HG02938 (cell line): ENCODE measurements around the gene CRYAA.
"Not testable (repeated sequence)": the region's sequence is repeated elsewhere in the genome, so short reads cannot be mapped to it uniquely, and the experiment has no call there.

Experiments used
- ATAC-seq: cut with Tn5 transposase; IDR thresholded peaks from one replicate; pipeline ENCODE4 v1.9.1; 2021; ENCODE audit warnings: mild to moderate bottlenecking, moderate library complexity; ENCODE audit not compliant: unreplicated experiment

The CRYAA gene

DNA sequence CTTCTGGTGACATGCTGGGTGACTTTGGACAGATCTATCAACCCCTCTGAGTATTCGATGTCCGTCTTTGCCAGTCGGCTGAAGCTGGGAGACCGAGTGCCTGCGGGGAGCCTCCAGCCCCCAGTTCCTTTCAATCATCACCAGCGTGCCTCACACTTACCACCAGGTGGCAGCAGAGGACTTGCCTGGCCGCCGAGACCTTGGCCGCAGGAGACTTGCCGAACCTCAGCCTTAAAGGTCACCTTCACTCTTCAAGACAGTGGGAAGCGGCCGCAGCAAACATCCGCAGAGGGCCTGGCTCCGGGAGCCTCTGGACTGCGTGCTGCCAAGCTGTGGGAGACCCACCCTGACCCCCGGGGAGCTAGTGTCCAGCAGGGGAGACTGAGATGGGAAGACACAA lies 7.8 kb downstream of the CRYAA start:
- ATAC-seq = not testable (repeated sequence)

DNA sequence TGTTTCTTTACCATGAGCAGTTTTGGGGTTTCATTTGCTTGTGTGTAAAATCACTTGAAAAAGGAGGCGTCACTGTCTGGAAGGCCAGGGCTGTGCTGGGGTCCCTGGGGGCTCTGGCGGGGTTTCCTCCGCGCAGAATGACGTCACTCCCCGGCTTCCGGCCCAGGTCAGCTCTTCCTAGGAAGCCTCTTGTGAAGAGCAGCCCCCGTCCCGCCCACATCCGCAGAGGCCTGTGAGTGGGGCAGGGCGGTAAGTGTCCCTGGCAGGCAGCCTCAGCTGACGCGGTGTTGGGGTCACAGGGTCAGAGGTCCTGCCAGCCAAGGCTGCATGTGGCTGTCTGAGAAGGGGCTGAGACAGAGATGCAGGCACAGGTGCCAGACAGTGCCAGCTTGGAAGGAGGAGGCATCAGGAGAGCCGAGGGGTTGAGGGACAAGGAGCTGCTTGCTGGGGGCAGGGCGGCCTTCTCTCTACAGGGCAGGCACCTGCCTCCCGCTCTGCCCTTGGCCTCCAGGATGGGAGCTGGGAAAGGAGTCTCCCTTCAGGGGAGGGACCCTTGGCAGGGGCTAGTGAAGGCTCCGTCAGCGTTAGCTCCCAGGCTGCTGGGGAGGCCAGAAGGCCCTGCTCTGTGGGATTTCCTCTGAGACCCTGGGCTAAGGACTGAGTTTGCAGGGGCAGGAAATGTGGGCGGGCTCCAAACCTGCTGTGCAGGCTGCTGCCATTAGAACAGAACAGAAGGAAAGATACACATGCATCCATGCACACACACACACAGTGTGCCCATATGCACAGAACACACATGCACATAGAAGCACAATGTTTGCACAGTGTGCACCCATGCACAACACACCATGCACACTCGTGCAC lies 8.5 kb downstream of the CRYAA start:
- not testable (repeated sequence) for ATAC-seq

DNA sequence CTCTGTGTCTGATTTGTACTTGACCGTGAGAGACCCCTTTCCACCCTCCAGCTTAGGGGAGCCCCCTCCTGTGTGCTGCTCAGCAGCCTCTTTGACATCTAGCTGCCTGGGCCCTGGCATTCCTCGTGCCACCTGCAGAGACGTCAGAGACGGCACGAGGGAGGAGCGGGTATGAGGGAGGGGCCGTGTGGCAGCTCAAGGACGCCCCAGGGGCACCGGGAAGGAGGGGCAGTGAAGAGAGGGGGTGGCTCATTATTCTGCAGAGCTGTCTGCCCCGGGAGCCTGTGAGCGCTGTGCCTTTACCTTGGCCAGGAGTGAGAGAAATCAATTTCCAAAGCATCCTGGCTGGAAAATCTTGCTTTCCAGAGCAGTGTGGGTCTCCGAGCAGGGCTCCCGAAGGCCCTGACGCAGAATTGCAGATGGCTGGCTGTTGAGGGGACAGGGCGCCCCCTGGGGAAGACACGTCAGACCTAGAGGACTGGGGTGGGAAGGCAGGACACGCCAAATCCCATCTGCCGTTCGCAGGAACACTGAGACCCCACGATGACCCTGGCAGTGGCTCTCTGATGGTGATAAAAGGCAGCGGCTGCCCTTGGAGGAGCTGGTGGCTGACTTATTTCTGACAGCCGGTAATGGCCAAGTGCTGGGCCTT lies 9.5 kb downstream of the CRYAA start:
- not testable (repeated sequence) for ATAC-seq

DNA sequence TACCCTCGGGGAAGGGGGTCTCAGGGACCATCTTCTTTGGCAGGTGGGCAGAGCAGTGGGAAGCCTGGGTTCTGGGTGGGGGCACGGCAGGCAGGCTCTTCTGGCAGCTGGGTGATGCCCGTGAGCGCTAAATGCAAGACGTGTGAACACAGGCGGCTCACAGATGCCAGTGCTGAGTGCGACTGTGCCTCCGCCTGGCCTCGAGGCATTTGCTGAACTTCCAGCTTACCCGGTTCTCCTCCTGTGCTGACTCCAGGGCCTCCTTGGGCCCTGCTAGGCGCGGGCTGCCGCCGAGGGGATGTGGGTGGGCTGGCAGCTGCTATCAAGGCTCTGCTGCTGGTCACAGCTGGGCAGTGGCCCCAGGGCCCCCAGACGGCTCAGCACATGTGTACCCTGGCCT lies 12.2 kb downstream of the CRYAA start:
- not testable (repeated sequence) for ATAC-seq

DNA sequence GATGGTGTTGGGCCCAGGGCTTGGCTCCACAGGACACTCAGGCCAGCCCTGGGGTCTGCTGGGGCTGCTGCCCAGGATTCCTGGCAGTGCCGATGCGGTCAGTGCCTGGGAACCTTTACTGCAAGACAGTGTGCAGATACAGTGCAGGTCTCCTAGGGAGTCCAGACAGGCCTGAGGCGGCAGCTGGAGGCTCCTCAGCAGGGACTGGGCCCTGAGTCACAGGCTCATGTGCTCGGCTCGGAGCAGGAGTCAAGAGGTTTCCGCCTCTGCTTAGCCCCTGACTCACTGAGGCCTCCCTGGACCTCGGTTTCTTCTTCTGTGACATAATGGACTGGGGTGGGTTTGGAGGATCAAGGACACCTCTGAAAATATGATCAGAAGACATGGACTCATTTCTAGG lies 18.5 kb downstream of the CRYAA start:
- not testable (repeated sequence) for ATAC-seq

DNA sequence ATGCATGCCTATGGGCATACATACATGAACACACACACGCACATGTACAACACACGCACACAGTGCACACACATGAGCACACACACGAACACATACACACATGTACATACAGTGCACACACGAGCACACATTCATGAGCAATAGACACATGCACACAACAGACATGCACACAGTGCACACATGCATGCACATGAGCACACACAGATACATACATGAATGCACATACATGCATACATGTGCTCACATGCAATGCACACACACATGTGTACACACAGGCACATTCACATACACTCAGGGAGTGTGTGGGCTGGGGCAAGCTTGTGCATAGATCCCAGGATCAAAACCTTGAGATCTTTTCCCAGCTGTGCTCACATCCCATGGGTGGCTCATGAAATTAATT lies 18.9 kb downstream of the CRYAA start:
- ATAC-seq = no peak

DNA sequence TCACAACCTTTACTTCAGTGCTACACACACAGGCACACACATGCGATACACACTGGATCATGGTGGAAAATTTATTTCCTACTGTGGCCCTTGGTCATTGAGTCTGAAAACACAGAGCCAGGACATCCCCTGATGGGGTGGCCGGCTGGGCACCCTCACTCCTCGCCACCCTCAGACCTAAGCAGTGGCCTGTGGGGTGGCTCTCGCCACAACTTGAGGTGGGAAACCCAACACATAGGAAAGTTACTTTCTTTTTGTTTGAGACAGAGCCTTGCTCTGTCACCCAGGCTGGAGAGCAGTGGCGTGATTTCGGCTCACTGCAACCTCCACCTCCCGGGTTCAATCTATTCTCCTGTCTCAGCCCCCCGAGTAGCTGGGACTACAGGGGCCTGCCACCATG lies 19.4 kb downstream of the CRYAA start:
- no peak for ATAC-seq

DNA sequence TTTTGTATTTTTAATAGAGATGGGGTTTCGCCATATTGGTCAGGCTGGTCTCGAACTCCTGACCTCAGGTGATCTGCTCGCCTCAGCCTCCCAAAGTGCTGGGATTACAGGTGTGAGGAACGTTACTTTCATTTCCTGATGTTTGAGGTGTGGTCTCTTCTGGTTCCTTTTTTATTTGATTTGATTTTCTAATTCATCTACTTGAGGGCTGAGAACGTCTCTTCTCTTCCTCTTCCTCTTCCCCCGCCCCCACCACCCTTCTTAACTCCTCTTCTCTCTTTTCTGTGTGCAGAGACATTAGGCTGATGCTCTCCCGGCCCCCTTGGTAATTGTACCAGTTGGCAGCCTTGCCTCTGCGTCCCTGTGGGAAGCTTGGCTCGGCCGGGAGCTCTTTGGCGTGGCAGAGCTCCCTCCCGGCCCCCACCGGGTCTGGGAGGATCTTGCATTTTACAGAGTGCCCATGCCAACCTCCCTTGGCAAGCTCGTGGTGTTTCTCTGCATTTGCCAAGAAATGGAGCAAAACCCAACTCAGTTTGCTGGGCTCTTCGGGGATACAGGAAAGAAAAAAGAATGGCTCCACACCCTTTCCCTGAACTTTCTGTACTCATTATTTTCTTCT lies 19.9 kb downstream of the CRYAA start:
- ATAC-seq = no peak

DNA sequence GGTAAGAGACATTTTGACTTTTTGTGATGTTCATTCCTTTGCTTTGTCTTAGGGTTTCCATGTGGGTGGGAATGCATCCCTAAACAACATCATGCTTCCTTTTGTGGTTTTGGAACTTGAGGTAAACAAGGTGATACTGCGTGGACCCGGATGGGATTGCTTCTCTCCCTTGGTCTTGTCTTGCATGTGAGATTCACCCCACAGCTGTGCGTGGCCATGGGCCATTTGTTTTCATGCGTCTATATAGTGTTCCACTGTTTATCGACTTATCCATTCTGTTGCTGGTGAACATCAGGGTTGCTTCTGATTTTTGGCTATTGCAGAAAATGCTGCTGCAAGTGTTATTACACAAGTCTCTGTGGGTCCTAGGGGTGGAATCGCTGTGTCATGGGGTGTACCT lies 21.1 kb downstream of the CRYAA start:
- ATAC-seq = no peak

DNA sequence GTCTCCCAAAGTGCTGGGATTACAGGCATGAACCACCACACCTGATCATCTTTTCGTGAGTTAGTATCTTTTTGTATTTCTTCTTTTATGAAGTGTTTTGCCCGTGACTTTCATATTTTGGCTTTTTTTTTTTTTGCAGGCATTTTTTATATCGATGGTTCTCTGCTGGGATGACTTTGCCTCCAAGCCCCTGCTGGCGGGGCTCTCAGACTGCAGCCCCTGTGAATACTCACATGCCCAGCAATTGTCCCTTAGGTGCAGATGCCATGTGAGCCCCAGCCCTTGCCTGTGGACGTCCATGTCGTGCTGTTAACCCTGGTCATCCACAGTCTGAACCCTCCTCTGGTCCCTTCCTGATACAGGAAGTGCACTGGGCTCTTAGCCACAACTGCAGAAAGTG lies 21.7 kb downstream of the CRYAA start:
- ATAC-seq = no peak

DNA sequence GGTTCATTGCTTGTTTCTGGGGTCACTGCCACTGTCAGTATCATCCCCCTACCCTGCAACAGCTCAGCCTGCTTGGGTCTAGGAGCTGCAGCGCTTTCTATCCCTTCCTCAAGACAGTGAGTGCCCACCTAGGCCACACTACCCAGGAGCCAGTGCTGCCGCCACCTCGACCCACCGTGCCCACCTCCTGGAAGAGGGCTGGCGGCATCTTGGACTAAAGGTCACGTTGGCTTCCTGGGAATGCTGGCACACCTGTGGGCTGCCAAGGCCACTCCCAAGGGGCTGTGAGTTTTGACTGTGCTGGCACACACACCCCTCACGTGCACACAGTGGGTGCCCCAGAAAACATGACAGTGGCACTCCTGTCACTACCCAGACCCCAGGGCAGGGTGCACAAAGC lies 22.1 kb downstream of the CRYAA start:
- ATAC-seq = no peak

DNA sequence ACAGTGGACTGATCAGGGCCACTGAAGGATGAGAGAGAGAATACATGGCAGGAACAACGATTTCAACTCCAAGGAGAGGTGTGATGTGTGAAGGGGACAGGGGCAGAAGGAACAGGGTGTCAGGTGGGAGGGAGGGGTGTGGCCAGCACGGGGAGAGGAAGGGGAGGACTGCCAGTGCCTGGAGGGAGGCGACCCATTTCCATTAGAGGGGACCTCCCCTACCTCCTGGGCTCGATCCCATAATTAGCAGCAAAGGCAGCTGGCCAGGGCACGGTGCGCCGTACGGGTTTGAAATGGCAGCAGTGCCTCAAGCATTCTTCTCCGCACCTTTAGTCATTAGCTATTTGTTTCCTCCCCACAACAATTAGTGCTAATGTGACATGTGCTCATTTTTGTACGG lies 22.7 kb downstream of the CRYAA start:
- ATAC-seq = no peak

DNA sequence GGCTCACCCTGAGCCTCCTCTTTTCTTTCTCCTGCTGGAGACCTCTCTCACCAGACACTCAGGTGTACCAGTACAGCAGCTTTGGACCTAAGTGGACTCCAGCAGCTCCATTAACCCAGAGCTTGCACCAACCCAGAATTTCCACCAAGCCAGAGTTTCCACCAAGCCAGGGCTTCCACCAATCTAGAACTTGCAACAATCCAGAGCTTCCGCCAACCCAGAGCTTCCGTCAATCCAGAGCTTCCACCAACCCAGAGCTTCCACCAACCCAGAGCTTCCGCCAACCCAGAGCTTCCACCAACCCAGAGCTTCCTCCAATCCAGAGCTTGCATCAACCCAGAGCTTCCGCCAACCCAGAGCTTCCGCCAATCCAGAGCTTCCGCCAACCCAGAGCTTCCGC lies 23.2 kb downstream of the CRYAA start:
- no peak for ATAC-seq

DNA sequence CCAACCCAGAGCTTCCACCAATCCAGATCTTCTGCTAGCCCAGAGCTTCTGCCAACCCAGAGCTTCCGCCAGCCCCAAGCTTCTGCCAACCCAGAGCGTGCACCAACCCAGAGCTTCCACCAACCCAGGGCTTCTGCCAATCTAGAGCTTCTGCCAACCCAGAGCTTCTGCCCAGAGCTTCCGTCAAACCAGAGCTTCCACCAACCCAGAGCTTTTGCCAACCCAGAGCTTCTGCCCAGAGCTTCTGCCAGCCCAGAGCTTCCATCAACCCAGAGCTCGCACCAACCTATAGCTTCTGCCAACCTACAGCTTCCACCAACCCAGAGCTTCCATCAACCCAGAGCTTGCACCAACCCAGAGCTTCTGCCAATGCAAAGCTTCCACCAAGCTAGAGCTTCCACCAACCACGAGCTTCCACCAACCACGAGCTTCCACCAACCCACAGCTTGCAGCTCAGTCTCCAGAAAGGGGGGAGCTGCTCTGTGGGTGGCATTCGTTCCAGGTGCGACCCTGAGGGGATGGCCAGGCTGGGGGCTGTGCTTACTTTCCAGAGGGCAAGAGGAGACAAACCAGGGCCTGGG lies 23.8 kb downstream of the CRYAA start:
- ATAC-seq = no peak

DNA sequence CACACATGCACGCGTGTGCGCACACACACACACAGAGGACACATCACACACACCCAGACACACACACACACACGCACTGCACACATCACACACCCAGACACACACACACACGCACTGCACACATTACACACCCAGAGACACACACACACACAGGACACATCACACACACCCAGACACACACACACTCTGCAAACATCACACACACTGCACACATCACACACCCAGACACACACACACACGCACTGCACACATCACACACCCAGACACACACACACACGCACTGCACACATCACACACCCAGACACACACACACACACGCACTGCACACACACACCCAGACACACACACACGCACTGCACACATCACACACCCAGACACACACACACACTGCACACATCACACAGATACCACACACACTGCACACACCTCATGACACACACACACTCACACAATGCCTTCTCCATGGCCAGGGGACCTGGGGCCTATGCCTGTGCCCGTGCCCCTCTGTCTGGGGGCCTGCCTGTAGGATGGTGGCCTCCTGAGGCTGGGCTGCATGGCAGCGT lies 24.4 kb downstream of the CRYAA start:
- no peak for ATAC-seq

DNA sequence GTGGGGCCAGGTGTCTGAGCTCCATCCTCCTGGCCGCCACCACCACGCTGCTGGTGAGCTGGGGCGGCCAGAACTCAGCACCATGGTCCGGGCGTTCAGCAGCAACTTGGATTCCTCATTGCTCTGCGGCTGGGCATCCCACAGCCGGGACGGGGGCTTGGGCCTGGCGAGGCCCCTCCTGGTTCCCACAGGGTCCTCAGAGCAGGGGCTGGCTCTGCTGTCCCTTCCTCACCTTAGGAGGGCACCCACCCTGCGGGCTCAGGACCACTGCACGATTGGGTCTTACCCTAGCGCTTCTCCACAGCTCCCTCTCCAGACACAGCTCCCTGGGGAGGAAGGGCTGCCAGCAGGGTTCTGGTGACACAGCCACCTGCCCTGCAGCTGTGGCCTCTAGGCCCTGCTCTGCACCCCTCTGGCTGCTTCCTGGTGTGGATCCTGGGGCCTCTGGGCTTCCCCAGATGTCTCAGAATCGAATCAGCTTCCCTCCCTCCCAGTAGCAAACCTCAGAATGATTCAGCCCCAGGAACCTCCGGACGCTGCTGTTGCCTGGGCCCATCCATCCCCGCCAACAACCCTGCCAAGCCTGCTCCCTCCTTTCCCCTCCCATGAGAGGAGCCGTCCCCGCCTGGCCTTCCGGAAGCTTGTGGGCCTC lies 25.0 kb downstream of the CRYAA start:
- no peak for ATAC-seq

DNA sequence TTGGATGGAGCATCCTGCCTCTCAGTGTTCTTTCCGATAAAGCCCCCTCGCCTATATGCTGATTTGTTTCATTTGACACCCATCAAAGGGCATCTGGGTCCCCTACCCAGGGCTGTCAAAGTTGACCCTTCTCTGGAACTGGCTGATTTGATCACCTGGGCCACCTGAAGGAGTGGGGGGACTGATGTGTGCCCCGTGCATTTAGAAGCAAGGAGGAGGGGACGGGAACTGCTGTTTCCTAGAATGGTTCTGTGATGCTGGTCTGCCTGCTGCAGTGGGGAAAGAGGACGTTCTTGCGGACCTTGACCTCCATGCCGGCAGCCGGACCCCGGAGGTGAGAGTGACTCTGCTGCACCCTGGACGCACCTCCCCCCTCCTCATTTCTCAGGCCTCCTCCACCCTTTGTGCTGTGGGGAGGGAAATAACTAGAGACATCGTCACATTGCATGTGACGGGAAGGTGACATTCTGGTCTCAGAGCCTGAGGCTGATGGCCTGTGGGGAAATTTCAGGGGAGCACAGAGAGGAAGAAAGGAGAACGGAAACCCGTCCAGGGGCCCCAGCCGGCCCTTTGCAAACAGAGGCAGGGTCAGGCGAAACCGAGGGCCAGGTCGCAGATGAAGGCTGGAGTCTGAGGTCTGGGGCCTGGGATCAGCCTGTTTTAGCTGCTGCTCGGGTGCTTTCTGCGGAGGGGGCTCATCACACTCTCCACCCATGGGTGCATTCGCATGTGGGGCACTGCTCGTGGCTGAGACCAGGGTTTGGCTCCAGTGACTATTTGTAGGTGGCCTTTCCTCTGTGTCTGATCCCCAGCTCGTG lies 25.7 kb downstream of the CRYAA start:
- ATAC-seq = no peak

DNA sequence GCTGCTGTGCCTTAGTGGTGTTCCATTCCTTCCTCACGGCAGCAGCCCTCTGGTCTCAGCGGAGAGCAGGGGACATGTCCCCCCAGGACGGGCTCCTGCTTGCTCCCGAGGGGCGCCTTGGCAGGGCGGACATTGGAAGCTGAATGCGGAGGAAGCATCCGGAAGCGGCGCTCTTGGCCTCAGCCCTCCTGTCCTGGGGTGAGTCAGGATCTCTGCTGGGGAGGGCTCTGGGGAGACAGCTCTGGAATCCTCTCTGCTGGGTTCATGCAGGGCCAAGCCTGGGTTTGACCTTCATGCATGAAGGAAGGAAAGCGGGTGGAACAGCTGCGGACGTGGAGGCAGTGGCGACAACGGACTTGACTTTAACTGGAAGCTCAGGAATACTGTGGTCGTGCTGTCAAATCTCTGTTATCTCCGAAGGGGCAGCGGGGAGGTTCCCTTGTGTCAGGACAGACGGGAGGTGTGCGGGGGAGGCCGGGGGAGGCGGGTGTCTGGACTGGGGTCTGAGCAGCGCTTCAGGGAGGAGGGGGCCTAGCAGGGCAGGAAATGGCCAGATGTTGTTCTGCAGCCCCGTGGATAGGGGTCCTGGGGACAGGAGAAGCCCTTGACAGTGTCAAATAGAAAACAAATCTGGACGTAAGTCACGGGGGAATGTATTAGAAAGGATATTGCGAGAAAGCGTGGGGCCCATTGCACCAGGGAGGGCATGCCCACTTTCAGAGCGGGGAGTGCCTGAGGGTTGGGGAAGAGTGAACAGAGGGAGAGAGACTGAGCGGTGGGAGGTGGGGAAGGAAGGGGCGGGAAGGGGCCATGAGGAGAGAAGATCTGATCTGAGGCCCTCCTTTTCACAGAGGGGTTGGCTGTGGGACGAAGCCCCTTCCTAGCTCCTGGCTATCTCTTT lies 26.6 kb downstream of the CRYAA start:
- no peak for ATAC-seq

DNA sequence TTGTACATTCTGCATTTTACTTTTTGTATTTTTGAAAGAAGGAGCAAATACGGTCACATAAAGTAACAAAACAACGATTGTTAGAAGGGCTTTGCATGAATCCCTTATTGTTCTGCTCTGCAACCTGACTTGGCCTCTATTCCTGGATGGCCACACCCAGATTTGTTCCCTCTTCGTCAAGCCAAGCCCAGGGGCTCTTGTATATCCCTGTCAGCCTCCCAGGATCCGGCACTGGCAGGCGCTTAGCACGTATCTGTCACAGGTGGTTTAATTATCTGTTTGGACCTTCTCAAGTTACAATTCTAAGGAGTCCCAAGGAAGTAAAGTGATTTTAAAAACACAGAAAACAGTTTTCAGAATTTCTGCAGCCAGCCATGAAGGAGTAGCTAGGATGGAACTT lies 28.0 kb downstream of the CRYAA start:
- ATAC-seq = no peak
